Measurements from ENCODE around the gene BAG3.

- TF ChIP-seq EZH2 (IDR thresholded peaks at IDR 0.05; ENCODE audit: insufficient read depth, poor library complexity, severe bottlenecking) = no peak
- TF ChIP-seq EZH2phosphoT487 (IDR thresholded peaks at IDR 0.05; ENCODE audit: insufficient read depth, low read depth) = no peak
Observed at GRCh38 chr10:119715628-119716505, 64.7 kb downstream of the BAG3 start.
